Measurements from ENCODE around the gene PSMD3. TPM values are rescaled to one million over a fixed set of nuclear protein-coding genes. Genes with fewer than 3 reads are reported as not detected.
"Not testable (repeated sequence)": the region's sequence is repeated elsewhere in the genome, so short reads cannot be mapped to it uniquely, and the experiment has no call there.

Gene PSMD3
- polyA plus RNA-seq, 3 donors = 112 to 125 (median 121) TPM

- DNase-seq = no peak
These were observed 1.3 kb downstream of the PSMD3 start for GRCh38 chr17:39981766-39982375.

DNA sequence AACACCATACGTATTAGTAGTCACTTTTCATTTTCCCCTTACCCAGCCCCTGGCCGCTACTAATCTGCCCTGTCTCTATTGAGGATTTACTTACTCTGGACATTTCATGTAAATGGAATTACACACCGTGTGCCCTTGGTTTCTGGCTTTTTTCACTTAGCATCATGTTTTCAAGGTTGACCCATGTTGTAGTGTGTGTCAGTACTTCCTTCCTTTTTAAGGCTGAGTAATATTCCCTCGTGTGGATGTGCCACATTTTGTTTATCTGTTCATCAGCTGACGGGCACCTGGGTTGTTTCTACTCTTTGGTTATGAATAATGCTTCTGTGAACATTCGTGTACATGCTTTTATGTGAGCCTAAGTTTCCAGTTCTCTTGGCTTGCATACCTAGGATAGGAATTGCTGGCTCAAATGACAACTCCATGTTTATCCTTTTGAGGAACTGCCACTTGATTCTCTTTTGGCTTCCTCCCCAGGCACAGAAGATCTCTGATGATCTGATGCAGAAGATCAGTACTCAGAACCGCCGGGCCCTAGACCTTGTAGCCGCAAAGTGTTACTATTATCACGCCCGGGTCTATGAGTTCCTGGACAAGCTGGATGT lies 7.7 kb downstream of the PSMD3 start:
- no peak for DNase-seq

DNA sequence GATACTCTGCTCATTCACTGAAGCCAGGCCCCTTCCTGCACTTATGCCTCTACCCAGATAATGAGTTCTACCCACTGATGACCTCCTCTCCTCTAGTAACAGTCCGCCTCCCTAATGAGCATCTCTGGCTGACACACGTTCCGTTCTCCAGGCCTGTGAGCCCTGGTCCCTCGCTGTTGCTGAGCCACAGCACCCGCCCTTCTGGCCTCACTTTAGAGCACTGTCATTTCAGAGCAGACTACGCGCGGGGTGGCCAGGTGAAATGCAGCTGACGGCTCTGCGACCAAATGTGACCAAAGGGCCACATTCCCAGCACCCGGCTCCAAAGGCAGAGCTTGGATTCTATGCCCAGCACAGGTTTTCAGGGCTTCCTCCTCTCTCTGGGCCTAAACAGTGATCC lies 13.8 kb downstream of the PSMD3 start:
- DNase-seq = no peak

- DNase-seq = no peak
These were observed 14.8 kb downstream of the PSMD3 start for GRCh38 chr17:39995438-39995837.

GRCh38 chr17:39996162-39996561 lies 15.6 kb downstream of the PSMD3 start:
- no peak for DNase-seq

- DNase-seq = no peak
These were observed 16.2 kb downstream of the PSMD3 start for GRCh38 chr17:39996800-39997199.

GRCh38 chr17:39997543-39997942 lies 16.9 kb downstream of the PSMD3 start:
- no peak for DNase-seq

GRCh38 chr17:39999067-39999466 lies 18.5 kb downstream of the PSMD3 start:
- no peak for DNase-seq

- no peak for DNase-seq
These were observed 19.6 kb downstream of the PSMD3 start for GRCh38 chr17:40000161-40000560.

- not testable (repeated sequence) for DNase-seq
These were observed 20.7 kb downstream of the PSMD3 start for GRCh38 chr17:40001335-40001734.

- DNase-seq = no peak
These were observed 23.5 kb downstream of the PSMD3 start for GRCh38 chr17:40004072-40004471.

DNA sequence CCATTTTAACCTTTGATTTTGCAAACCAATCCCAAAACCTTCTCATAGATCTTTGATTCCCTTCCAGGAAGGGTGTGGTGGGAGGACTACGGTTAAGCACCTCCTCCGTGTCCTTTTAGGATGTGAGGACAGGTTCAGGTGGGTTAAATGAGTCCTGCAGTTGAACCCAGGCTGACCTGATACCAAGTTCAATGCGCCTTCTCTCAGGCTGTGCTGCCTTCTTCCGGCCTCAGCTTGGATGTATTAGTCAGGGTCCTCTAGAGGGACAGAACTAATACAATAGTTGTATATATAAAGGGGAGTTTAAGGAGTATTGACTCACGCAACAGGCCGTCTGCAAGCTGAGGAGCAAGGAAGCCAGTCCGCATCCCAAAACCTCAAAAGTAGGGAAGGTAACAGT lies 24.1 kb downstream of the PSMD3 start:
- no peak for DNase-seq

GRCh38 chr17:40005520-40005919 lies 24.9 kb downstream of the PSMD3 start:
- DNase-seq = no peak

GRCh38 chr17:40010946-40011500 lies 30.4 kb downstream of the PSMD3 start:
- DNase-seq = not testable (repeated sequence)

- not testable (repeated sequence) for DNase-seq
These were observed 31.5 kb downstream of the PSMD3 start for GRCh38 chr17:40012017-40012647.

GRCh38 chr17:40014375-40014980 lies 33.9 kb downstream of the PSMD3 start:
- DNase-seq = no peak

GRCh38 chr17:40015005-40015997 lies 34.7 kb downstream of the PSMD3 start, which contains the start of gene CSF3:
Gene CSF3 (plus strand): TSS chr17:40015440. CDS start chr17:40015475, 35 bp downstream.
- no peak for DNase-seq

DNA sequence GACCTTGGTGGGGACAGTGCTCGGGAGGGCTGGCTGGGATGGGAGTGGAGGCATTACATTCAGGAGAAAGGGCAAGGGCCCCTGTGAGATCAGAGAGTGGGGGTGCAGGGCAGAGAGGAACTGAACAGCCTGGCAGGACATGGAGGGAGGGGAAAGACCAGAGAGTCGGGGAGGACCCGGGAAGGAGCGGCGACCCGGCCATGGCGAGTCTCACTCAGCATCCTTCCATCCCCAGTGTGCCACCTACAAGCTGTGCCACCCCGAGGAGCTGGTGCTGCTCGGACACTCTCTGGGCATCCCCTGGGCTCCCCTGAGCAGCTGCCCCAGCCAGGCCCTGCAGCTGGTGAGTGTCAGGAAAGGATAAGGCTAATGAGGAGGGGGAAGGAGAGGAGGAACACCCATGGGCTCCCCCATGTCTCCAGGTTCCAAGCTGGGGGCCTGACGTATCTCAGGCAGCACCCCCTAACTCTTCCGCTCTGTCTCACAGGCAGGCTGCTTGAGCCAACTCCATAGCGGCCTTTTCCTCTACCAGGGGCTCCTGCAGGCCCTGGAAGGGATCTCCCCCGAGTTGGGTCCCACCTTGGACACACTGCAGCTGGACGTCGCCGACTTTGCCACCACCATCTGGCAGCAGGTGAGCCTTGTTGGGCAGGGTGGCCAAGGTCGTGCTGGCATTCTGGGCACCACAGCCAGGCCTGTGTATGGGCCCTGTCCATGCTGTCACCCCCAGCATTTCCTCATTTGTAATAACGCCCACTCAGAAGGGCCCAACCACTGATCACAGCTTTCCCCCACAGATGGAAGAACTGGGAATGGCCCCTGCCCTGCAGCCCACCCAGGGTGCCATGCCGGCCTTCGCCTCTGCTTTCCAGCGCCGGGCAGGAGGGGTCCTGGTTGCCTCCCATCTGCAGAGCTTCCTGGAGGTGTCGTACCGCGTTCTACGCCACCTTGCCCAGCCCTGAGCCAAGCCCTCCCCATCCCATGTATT lies 35.7 kb downstream of the PSMD3 start:
- DNase-seq = no peak

GRCh38 chr17:40017422-40018080 lies 36.9 kb downstream of the PSMD3 start:
- DNase-seq = no peak

All from renal pelvis (tissue), 4 donors.